ENCODE data around the gene RASSF10. TPM values are rescaled to one million over a fixed set of nuclear protein-coding genes. Genes with fewer than 3 reads are reported as not detected.

Gene RASSF10
- total RNA-seq (under 1 TPM in 2 of 6 donors, not detected in 4; 0.06 to 0.41 TPM), polyA plus RNA-seq (under 1 TPM; 0.11 to 0.40 TPM)

- Histone ChIP-seq H3K9me3 (peaks cover 0 to 5% (median 0%) of the 10 kb centered on the region in 4 donors), H3K27me3 (peaks cover 0 to 8% (median 2%) of the 10 kb centered on the region in 4 donors), H3K27ac (no peak within 1 kb of the TSS), H3K4me3 (peak within 1 kb of the TSS in 2 of 4 donors; percentile 8 to 21), H3K36me3 (no peaks in the 10 kb centered on the region), H3K4me1 (peaks cover 12 to 33% (median 21%) of the 10 kb centered on the region in 3 donors)
- FAIRE-seq (no peak), ATAC-seq (peak; percentile 19 to 74 (median 66)), DNase-seq (peak; percentile 19 to 81 (median 46))
- intact Hi-C loops (cut with DNase I) = no loop called here
- WGBS, 2 donors = 35 to 44% methylated on average over 58 to 68 of the region's 68 CpGs
- TF ChIP-seq, protein P1, sequence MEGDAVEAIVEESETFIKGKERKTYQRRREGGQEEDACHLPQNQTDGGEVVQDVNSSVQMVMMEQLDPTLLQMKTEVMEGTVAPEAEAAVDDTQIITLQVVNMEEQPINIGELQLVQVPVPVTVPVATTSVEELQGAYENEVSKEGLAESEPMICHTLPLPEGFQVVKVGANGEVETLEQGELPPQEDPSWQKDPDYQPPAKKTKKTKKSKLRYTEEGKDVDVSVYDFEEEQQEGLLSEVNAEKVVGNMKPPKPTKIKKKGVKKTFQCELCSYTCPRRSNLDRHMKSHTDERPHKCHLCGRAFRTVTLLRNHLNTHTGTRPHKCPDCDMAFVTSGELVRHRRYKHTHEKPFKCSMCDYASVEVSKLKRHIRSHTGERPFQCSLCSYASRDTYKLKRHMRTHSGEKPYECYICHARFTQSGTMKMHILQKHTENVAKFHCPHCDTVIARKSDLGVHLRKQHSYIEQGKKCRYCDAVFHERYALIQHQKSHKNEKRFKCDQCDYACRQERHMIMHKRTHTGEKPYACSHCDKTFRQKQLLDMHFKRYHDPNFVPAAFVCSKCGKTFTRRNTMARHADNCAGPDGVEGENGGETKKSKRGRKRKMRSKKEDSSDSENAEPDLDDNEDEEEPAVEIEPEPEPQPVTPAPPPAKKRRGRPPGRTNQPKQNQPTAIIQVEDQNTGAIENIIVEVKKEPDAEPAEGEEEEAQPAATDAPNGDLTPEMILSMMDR (IDR thresholded peaks at IDR 0.05) = no peak
These were observed at the start of gene RASSF10 for GRCh38 chr11:13008625-13009475. Gene RASSF10, plus strand, starts transcription at chr11:13009316. Its CDS starts 261 bp downstream, at chr11:13009577.

DNA sequence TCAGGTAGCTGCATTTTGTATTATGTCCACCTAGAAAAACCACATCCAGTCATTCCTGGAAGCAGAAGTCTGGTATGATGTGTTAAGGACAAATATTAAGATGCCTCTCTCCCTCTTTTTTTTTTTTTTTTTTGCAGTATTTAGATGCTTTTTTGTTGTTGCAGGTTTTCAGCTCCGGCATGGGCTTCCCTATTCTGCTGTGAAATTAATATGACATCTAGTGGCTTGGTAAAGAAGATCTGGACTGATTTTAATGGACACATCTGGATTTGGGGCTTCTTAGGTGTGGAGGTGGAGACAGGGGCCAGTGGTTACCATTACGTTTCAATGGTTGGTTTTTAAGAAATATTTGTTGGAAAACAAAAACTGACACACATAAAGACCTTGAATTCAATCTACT, 47.5 kb upstream of the RASSF10 start:
- intact Hi-C loops (cut with DNase I) = loop anchor here in 2 of 3 donors (5.0 to 10.0 kb wide), 3 partner anchors 183 to 223 kb away; no protein-coding TSS in a partner anchor
- Histone ChIP-seq H3K4me1 (no peaks in the 10 kb centered on the region), H3K4me3 (no peak overlapping the region), H3K27ac (no peak overlapping the region), H3K27me3 (no peaks in the 10 kb centered on the region), H3K9me3 (no peaks in the 10 kb centered on the region), H3K36me3 (no peaks in the 10 kb centered on the region)
- FAIRE-seq (no peak), DNase-seq (no peak), ATAC-seq (no peak)
- WGBS, 2 donors = 67 to 79% methylated on average over 2 of the region's 2 CpGs
- TF ChIP-seq, protein P1 (IDR thresholded peaks at IDR 0.05) = no peak

DNA sequence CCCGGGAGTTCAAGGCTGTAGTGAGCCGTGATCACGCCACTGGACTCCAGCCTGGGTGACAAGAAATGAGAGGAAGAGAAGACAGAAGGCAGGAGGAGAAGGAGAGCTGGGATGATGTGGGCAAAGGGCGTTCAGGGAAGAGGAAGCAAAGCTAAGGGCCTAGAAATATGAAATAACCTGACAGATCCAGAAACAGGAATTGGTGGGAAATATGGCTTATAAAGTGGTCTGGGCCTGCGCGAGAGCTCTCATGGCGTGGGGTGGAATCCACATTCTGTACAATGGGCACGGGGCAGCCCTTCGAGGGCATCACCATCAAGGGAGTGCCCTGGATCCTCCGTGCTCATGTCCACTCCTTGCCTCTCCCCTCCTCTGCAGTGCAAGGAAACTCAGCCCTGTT, 46.8 kb upstream of the RASSF10 start:
- TF ChIP-seq, protein P1 (IDR thresholded peaks at IDR 0.05) = no peak
- Histone ChIP-seq H3K27me3 (no peaks in the 10 kb centered on the region), H3K27ac (no peak overlapping the region), H3K4me1 (no peaks in the 10 kb centered on the region), H3K9me3 (no peaks in the 10 kb centered on the region), H3K36me3 (no peaks in the 10 kb centered on the region), H3K4me3 (no peak overlapping the region)
- ATAC-seq (no peak), DNase-seq (no peak), FAIRE-seq (no peak)
- 88 to 93% methylated on average over 10 of the region's 10 CpGs for WGBS, 2 donors
- intact Hi-C loops (cut with DNase I) = loop anchor here in 2 of 3 donors (5.0 to 10.0 kb wide), 3 partner anchors 182 to 222 kb away; no protein-coding TSS in a partner anchor

DNA sequence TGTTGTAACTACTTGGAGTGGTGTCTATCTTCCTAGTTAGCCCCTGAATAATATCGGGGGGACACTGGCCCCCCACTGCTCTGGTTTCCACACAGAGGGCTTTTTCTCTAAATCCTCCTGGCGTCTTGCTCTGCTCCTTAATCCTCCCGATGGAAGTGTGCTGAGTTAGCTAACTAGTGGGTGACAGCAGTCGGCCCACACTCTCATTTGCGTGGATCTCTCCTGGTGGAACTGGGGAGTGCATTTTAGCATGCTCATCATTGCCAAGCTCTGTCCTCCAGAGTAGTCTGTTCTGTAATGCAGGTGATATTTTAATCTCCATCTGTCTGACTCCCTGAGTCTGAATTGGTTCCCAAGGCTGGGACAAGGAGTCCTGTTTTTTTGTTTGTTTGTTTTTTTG, 46.1 kb upstream of the RASSF10 start:
- FAIRE-seq = no peak
- Histone ChIP-seq H3K9me3 (no peaks in the 10 kb centered on the region), H3K4me1 (no peaks in the 10 kb centered on the region), H3K27ac (no peak overlapping the region), H3K27me3 (no peaks in the 10 kb centered on the region), H3K36me3 (no peaks in the 10 kb centered on the region), H3K4me3 (no peak overlapping the region)
- WGBS, 2 donors = 75 to 86% methylated on average over 5 of the region's 5 CpGs
- DNase-seq = no peak
- TF ChIP-seq, protein P1 (IDR thresholded peaks at IDR 0.05) = no peak
- no peak for ATAC-seq
- intact Hi-C loops (cut with DNase I) = loop anchor here in 2 of 3 donors (5.0 to 10.0 kb wide), 3 partner anchors 182 to 222 kb away; no protein-coding TSS in a partner anchor

Data from pancreas (tissue), 10 donors.